HEK293 (cell line): ENCODE measurements around the gene SMPD3.
A peak's percentile ranks its signal among the peaks of the same experiment; 100 is the strongest.
"Not testable (repeated sequence)": the region's sequence is repeated elsewhere in the genome, so short reads cannot be mapped to it uniquely, and the experiment has no call there.

Experiments used
- CTCF ChIA-PET: fragments of 350-600 bp; formaldehyde crosslinking; extraction: SDS; loops from one replicate; lab custom pipeline; 2021; ENCODE audit warnings: antibody characterized with exemption; lab: Yijun Ruan, JAX
- POLR2A ChIA-PET: fragments of 300-600 bp; formaldehyde crosslinking; extraction: SDS; loops from one replicate; lab custom pipeline; 2020; ENCODE audit warnings: antibody characterized with exemption, inconsistent platforms; lab: Yijun Ruan, JAX
- H3K27ac ChIP-seq: fragments of 200-500 bp; sonication (Bioruptor generic); 2 replicates; pipeline ENCODE4 v1.5.1; 2014; ENCODE audit warnings: low read depth, low read length, control low read depth, inconsistent platforms; ENCODE audit errors: extremely low read depth
- H3K36me3 ChIP-seq, 2 experiments: fragments of 200-500 bp in 1 of 2; sonication (Bioruptor generic) in 1 of 2; 1 replicate in 1 of 2; 2 replicates in 1 of 2; pipeline ENCODE4 v1.5.1; 2014 to 2017; ENCODE audit warnings: inconsistent platforms in 2 of 2, low read length in 2 of 2; ENCODE audit not compliant: control insufficient read depth in 2 of 2, insufficient read depth in 1 of 2
- H3K4me1 ChIP-seq: fragments of 200-500 bp; sonication (Bioruptor generic); 2 replicates; pipeline ENCODE4 v1.5.1; 2014; ENCODE audit warnings: mild to moderate bottlenecking, low read length, inconsistent platforms; ENCODE audit not compliant: control insufficient read depth, insufficient read depth
- H3K4me3 ChIP-seq: 2 replicates; pipeline ENCODE4 v1.5.1; 2011; ENCODE audit warnings: low read depth, mild to moderate bottlenecking, control low read depth, low read length, moderate library complexity
- H3K9me3 ChIP-seq: fragments of 200-500 bp; sonication (Bioruptor generic); 2 replicates; pipeline ENCODE4 v1.5.1; 2014; ENCODE audit warnings: low read depth, low read length, inconsistent platforms; ENCODE audit not compliant: control insufficient read depth, insufficient read depth
- GLIS1 ChIP-seq: fragments of 450-650 bp; formaldehyde crosslinking; IDR thresholded peaks from 2 replicates; pipeline ENCODE4 v1.5.1; 2016; ENCODE audit warnings: missing biosample characterization, missing genetic modification characterization
- MEIS1 ChIP-seq: sonication (generic); formaldehyde crosslinking; IDR thresholded peaks from 2 replicates; pipeline ENCODE4 v1.8.1; 2022; ENCODE audit warnings: missing genetic modification reagents, mild to moderate bottlenecking, borderline replicate concordance
- REPIN1 ChIP-seq: fragments of 450-650 bp; formaldehyde crosslinking; IDR thresholded peaks from 2 replicates; pipeline ENCODE4 v1.5.1; 2017; ENCODE audit warnings: missing biosample characterization, missing genetic modification characterization, low read depth
- SETDB1 ChIP-seq: IDR thresholded peaks from one replicate; pipeline ENCODE4 v1.6.1; 2017; ENCODE audit warnings: mild to moderate bottlenecking, low read length, moderate library complexity, mixed read lengths; ENCODE audit not compliant: insufficient read length
- ZBTB1 ChIP-seq: fragments of 450-650 bp; formaldehyde crosslinking; IDR thresholded peaks from 2 replicates; pipeline ENCODE4 v1.5.1; 2016; ENCODE audit warnings: missing biosample characterization, missing genetic modification characterization
- ZFP41 ChIP-seq: fragments of 450-650 bp; formaldehyde crosslinking; IDR thresholded peaks from 2 replicates; pipeline ENCODE4 v1.5.1; 2016; ENCODE audit warnings: missing biosample characterization, missing genetic modification characterization, borderline replicate concordance
- ZNF169 ChIP-seq: fragments of 450-650 bp; formaldehyde crosslinking; IDR thresholded peaks from 2 replicates; pipeline ENCODE4 v1.5.1; 2016; ENCODE audit warnings: missing biosample characterization, missing genetic modification characterization
- ZNF174 ChIP-seq: fragments of 450-650 bp; formaldehyde crosslinking; IDR thresholded peaks from 2 replicates; pipeline ENCODE4 v1.5.0; 2017; ENCODE audit warnings: missing biosample characterization, mild to moderate bottlenecking, missing genetic modification characterization
- ZNF48 ChIP-seq: fragments of 450-650 bp; formaldehyde crosslinking; IDR thresholded peaks from 2 replicates; pipeline ENCODE4 v1.5.1; 2016; ENCODE audit warnings: missing biosample characterization, missing genetic modification characterization
- ZNF514 ChIP-seq: fragments of 450-650 bp; formaldehyde crosslinking; IDR thresholded peaks from 2 replicates; pipeline ENCODE4 v1.5.1; 2016; ENCODE audit warnings: missing biosample characterization, missing genetic modification characterization
- ZNF521 ChIP-seq: fragments of 450-650 bp; formaldehyde crosslinking; IDR thresholded peaks from 2 replicates; pipeline ENCODE4 v1.5.1; 2017; ENCODE audit warnings: missing biosample characterization, mild to moderate bottlenecking, missing genetic modification characterization
- ZNF624 ChIP-seq: fragments of 450-650 bp; formaldehyde crosslinking; IDR thresholded peaks from 2 replicates; pipeline ENCODE4 v1.5.1; 2017; ENCODE audit warnings: missing biosample characterization, missing genetic modification characterization
- ZNF660 ChIP-seq: fragments of 450-650 bp; IDR thresholded peaks from 2 replicates; pipeline ENCODE4 v1.5.1; 2018; ENCODE audit warnings: missing biosample characterization, mild to moderate bottlenecking, missing genetic modification characterization
- ZNF768 ChIP-seq: fragments of 450-650 bp; formaldehyde crosslinking; IDR thresholded peaks from 2 replicates; pipeline ENCODE4 v1.5.1; 2018; ENCODE audit warnings: missing biosample characterization, mild to moderate bottlenecking, missing genetic modification characterization
- ZNF837 ChIP-seq: fragments of 450-650 bp; formaldehyde crosslinking; IDR thresholded peaks from 2 replicates; pipeline ENCODE4 v1.5.1; 2016; ENCODE audit warnings: missing biosample characterization, missing genetic modification characterization
- TF ChIP-seq, protein P1 (sequence below): fragments of 450-650 bp; formaldehyde crosslinking; IDR thresholded peaks from 2 replicates; pipeline ENCODE4 v1.5.1; 2017; ENCODE audit warnings: missing biosample characterization, mild to moderate bottlenecking, missing genetic modification characterization, moderate library complexity
- TF ChIP-seq, protein P2 (sequence below): fragments of 450-650 bp; formaldehyde crosslinking; IDR thresholded peaks from 2 replicates; pipeline ENCODE4 v1.5.1; 2016; ENCODE audit warnings: missing biosample characterization, missing genetic modification characterization
- TF ChIP-seq, protein P3 (sequence below): fragments of 450-650 bp; IDR thresholded peaks from 2 replicates; pipeline ENCODE4 v1.5.1; 2018; ENCODE audit warnings: missing biosample characterization, missing genetic modification characterization
- TF ChIP-seq, protein P4 (sequence below): fragments of 450-650 bp; formaldehyde crosslinking; IDR thresholded peaks from 2 replicates; pipeline ENCODE4 v1.5.1; 2016; ENCODE audit warnings: missing biosample characterization, missing genetic modification characterization
- TF ChIP-seq, protein P5 (sequence below): fragments of 450-650 bp; formaldehyde crosslinking; IDR thresholded peaks from 2 replicates; pipeline ENCODE4 v1.5.1; 2016; ENCODE audit warnings: missing biosample characterization, missing genetic modification characterization

SMPD3 gene

DNA sequence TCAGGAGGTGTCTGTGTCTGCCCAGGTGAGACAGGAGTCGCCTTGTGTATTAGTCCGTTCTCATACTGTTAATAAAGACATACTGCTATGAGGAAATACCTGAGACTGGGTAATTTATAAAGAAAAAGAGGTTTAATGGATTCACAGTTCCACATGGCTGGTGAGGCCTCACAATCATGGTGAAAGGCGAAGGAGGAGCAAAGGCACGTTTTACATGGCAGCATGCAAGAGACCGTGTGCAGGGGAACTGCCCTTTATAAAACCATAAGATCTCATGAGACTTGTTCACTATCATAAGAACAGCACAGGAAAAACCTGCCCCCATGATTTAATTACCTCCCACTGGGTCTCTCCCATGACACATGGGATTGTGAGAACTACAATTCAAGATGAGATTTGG, 46.0 kb upstream of the SMPD3 start:
- H3K4me1 ChIP-seq, POLR2A ChIA-PET: not testable (repeated sequence)
- CTCF ChIA-PET = interaction anchor here (1.2 kb wide), 1 partner anchor 26 kb away, joined by 4 read pairs; no protein-coding TSS in a partner anchor

DNA sequence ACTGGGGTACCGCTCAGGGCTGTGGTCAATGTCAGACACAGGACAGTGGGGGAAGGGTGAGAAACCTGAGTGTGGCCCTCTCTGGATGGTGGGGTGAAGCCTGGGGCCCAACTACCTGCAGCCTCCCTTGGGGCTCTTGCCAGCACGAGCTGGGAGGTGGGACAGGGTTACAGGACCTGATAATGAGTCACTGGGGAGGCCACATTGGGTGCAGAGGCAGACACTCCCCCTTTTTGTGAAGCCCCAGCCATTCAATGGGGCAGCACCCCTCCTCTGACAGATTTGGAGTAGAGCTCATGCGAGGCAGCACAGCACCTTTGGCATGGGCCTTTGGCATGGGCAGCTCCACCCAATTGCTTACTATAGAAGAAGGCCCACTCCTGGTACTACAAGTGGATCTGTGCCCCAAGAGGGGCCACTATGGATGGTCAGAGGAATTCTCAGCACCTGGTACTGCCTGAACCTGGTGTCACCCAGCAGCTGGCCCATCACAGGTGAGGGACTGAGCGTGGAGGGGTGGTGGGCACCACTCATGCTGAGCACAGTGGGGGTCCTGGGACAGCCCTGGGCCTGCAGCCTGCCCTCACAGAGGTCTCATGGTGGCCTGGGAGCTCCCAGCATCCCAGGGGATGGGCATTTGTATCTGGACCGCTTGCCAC, 45.2 kb upstream of the SMPD3 start:
- TF ChIP-seq ZNF521 (tag by site-specific recombination) (no peak), ZBTB1 (tag by site-specific recombination) (no peak), ZNF514 (tag by site-specific recombination) (no peak), ZNF174 (tag by site-specific recombination) (no peak), ZNF768 (tag by site-specific recombination) (no peak), ZFP41 (tag by site-specific recombination) (no peak), GLIS1 (tag by site-specific recombination) (no peak), MEIS1 (CRISPR knock-in tag) (no peak), ZNF48 (no peak), ZNF660 (tag by site-specific recombination) (no peak), ZNF169 (tag by site-specific recombination) (no peak), REPIN1 (tag by site-specific recombination) (no peak), ZNF837 (tag by site-specific recombination) (no peak), ZNF624 (tag by site-specific recombination) (no peak)
- TF ChIP-seq, protein P1, sequence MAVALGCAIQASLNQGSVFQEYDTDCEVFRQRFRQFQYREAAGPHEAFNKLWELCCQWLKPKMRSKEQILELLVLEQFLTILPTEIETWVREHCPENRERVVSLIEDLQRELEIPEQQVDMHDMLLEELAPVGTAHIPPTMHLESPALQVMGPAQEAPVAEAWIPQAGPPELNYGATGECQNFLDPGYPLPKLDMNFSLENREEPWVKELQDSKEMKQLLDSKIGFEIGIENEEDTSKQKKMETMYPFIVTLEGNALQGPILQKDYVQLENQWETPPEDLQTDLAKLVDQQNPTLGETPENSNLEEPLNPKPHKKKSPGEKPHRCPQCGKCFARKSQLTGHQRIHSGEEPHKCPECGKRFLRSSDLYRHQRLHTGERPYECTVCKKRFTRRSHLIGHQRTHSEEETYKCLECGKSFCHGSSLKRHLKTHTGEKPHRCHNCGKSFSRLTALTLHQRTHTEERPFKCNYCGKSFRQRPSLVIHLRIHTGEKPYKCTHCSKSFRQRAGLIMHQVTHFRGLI (tag by site-specific recombination) = no peak
- TF ChIP-seq, protein P2, sequence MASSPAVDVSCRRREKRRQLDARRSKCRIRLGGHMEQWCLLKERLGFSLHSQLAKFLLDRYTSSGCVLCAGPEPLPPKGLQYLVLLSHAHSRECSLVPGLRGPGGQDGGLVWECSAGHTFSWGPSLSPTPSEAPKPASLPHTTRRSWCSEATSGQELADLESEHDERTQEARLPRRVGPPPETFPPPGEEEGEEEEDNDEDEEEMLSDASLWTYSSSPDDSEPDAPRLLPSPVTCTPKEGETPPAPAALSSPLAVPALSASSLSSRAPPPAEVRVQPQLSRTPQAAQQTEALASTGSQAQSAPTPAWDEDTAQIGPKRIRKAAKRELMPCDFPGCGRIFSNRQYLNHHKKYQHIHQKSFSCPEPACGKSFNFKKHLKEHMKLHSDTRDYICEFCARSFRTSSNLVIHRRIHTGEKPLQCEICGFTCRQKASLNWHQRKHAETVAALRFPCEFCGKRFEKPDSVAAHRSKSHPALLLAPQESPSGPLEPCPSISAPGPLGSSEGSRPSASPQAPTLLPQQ = no peak
- TF ChIP-seq, protein P3, sequence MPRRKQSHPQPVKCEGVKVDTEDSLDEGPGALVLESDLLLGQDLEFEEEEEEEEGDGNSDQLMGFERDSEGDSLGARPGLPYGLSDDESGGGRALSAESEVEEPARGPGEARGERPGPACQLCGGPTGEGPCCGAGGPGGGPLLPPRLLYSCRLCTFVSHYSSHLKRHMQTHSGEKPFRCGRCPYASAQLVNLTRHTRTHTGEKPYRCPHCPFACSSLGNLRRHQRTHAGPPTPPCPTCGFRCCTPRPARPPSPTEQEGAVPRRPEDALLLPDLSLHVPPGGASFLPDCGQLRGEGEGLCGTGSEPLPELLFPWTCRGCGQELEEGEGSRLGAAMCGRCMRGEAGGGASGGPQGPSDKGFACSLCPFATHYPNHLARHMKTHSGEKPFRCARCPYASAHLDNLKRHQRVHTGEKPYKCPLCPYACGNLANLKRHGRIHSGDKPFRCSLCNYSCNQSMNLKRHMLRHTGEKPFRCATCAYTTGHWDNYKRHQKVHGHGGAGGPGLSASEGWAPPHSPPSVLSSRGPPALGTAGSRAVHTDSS = no peak
- TF ChIP-seq, protein P4, sequence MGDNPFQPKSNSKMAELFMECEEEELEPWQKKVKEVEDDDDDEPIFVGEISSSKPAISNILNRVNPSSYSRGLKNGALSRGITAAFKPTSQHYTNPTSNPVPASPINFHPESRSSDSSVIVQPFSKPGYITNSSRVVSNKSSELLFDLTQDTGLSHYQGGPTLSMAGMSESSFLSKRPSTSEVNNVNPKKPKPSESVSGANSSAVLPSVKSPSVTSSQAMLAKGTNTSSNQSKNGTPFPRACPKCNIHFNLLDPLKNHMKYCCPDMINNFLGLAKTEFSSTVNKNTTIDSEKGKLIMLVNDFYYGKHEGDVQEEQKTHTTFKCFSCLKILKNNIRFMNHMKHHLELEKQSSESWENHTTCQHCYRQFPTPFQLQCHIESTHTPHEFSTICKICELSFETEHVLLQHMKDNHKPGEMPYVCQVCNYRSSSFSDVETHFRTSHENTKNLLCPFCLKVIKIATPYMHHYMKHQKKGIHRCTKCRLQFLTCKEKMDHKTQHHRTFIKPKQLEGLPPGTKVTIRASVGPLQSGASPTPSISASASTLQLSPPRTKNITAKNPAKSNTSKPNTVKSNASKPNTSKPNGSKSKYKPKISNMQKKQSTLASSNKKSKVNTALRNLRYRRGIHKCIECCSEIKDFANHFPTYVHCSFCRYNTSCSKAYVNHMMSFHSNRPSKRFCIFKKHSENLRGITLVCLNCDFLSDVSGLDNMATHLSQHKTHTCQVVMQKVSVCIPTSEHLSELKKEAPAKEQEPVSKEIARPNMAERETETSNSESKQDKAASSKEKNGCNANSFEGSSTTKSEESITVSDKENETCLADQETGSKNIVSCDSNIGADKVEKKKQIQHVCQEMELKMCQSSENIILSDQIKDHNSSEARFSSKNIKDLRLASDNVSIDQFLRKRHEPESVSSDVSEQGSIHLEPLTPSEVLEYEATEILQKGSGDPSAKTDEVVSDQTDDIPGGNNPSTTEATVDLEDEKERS (tag by site-specific recombination) = no peak
- TF ChIP-seq, protein P5, sequence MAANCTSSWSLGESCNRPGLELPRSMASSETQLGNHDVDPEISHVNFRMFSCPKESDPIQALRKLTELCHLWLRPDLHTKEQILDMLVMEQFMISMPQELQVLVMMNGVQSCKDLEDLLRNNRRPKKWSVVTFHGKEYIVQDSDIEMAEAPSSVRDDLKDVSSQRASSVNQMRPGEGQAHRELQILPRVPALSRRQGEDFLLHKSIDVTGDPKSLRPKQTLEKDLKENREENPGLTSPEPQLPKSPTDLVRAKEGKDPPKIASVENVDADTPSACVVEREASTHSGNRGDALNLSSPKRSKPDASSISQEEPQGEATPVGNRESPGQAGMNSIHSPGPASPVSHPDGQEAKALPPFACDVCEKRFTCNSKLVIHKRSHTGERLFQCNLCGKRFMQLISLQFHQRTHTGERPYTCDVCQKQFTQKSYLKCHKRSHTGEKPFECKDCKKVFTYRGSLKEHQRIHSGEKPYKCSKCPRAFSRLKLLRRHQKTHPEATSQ (tag by site-specific recombination) = no peak
- TF ChIP-seq, all 188 proteins: peak for 0
- H3K4me3 ChIP-seq = no peak overlapping the region
- H3K4me1 ChIP-seq = no peaks in the 10 kb centered on the region
- ChIA-PET POLR2A (no interaction called here), CTCF (interaction anchor here (1.2 kb wide), 1 partner anchor 27 kb away, joined by 4 read pairs; no protein-coding TSS in a partner anchor)
- H3K27ac ChIP-seq = no peak overlapping the region
- H3K9me3 ChIP-seq = no peaks in the 10 kb centered on the region
- H3K36me3 ChIP-seq = no peaks in the 10 kb centered on the region

More for the DNA sequence above, 46.0 kb upstream of the SMPD3 start:
- not testable (repeated sequence) for H3K4me3 ChIP-seq, H3K36me3 ChIP-seq, H3K27ac ChIP-seq, H3K9me3 ChIP-seq
- TF ChIP-seq SETDB1 = peak; percentile 44
